OCI-LY3 (cell line): Measurements from ENCODE around the gene ACTMAP.
A peak's percentile ranks its signal among the peaks of the same experiment; 100 is the strongest.
"Not testable (repeated sequence)": the region's sequence is repeated elsewhere in the genome, so short reads cannot be mapped to it uniquely, and the experiment has no call there.

ENCODE experiments used
- H2AFZ ChIP-seq: fragments of 200-600, 300-600 bp; shearing (Covaris generic); 2 replicates; pipeline ENCODE4 v1.6.0; 2014; ENCODE audit warnings: antibody characterized with exemption, low read depth, low read length
- H3K27ac ChIP-seq: fragments of 200-600, 300-600 bp; sonication (generic); 2 replicates; pipeline ENCODE4 v1.5.1; 2014; ENCODE audit warnings: mild to moderate bottlenecking, low read length, moderate library complexity, mixed read lengths
- H3K27me3 ChIP-seq: fragments of 200-600, 300-600 bp; sonication (generic); 2 replicates; pipeline ENCODE4 v1.6.1; 2014; ENCODE audit warnings: low read depth, low read length, mixed read lengths
- H3K36me3 ChIP-seq: fragments of 200-600, 300-600 bp; sonication (generic); replicated peaks from 2 replicates; pipeline ENCODE3; 2014; ENCODE audit warnings: low read depth, low read length, mixed read lengths
- H3K4me1 ChIP-seq: fragments of 300-600, 200-600 bp; sonication (generic); 2 replicates; pipeline ENCODE4 v1.6.1; 2014; ENCODE audit warnings: low read length, mixed read lengths
- H3K4me2 ChIP-seq: fragments of 200-600, 300-600 bp; sonication (generic); 2 replicates; pipeline ENCODE4 v1.6.1; 2014; ENCODE audit warnings: low read length, mixed read lengths
- H3K4me3 ChIP-seq: fragments of 300-600, 200-600 bp; sonication (generic); 2 replicates; pipeline ENCODE4 v1.5.1; 2014; ENCODE audit warnings: antibody characterized with exemption, mild to moderate bottlenecking, low read length, moderate library complexity
- H3K79me2 ChIP-seq: fragments of 300-600, 200-600 bp; shearing (Covaris generic); 2 replicates; pipeline ENCODE4 v1.6.1; 2014; ENCODE audit warnings: mild to moderate bottlenecking, low read length, mixed read lengths
- H3K9ac ChIP-seq: fragments of 300-600, 200-600 bp; shearing (Covaris generic); 2 replicates; pipeline ENCODE4 v1.6.0; 2014; ENCODE audit warnings: mild to moderate bottlenecking, low read length, moderate library complexity
- H3K9me3 ChIP-seq: fragments of 200-600, 300-600 bp; shearing (Covaris generic); 2 replicates; pipeline ENCODE4 v1.6.1; 2014; ENCODE audit warnings: low read length, mixed read lengths; ENCODE audit not compliant: insufficient read depth
- H4K20me1 ChIP-seq: fragments of 200-600, 300-600 bp; sonication (generic); 2 replicates; pipeline ENCODE4 v1.6.1; 2016; ENCODE audit warnings: low read length, mixed read lengths; ENCODE audit not compliant: insufficient read depth
- CTCF ChIP-seq: fragments of 200-600, 300-600 bp; sonication (generic); IDR thresholded peaks from 2 replicates; pipeline ENCODE4 v1.5.1; 2014; ENCODE audit warnings: antibody characterized with exemption, low read length, low read depth
- EZH2phosphoT487 ChIP-seq: fragments of 200-600 bp; shearing (Covaris generic); IDR thresholded peaks from 2 replicates; pipeline ENCODE4 v1.6.1; 2018; ENCODE audit warnings: antibody characterized with exemption, mixed run types, low read depth

Gene ACTMAP

DNA sequence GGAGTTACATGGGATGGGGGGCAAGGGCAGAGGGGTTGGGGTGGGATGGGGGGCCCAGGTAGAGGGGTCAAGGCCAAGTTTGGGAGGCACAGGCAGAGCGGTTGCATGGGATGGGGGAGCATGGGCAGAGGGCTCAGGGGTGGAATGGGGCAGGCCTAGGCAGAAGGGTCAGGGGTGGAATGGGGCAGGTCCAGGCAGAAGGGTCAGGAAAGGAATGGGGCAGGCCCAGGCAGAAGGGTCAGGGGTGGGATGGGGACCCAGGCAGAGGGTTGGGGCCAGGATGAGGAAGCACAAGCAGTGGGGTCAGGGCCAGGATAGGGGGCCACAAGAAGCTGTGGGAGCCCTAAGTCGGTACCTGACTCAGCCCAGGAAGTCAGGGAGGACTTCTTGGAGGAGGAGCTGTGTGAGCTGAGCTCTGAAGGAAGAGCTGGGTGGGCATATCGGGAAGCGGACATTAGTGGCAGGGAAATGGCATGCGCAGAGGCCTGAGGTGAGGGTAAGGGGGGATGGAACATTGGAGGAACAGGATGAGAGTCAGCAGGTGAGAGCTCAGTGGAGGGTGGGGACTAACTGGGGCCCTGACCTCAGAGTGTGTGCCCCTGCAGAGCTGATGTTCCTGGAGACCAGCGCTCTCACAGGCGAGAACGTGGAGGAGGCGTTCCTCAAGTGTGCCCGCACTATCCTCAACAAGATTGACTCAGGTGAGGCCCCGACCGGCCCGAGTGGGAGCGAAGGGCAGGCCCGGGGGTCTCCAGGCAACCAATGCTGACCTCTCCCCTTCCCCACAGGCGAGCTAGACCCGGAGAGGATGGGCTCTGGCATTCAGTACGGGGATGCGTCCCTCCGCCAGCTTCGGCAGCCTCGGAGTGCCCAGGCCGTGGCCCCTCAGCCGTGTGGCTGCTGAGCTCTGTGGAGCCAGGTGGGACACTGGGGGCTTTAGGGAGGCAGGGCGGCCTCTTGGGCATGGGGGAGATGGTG is 36.1 kb upstream of the ACTMAP start:
- H3K27me3 ChIP-seq = no peaks in the 10 kb centered on the region
- peaks cover 3% of the 10 kb centered on the region for H3K36me3 ChIP-seq
- H3K27ac ChIP-seq = no peak overlapping the region
- no peak overlapping the region for H2AFZ ChIP-seq
- H3K4me1 ChIP-seq = peaks cover under 1% of the 10 kb centered on the region; the same call in 1 of the 2 replicates
- no peak overlapping the region for H3K4me3 ChIP-seq
- no peak overlapping the region for H3K4me2 ChIP-seq
- TF ChIP-seq CTCF (no peak), EZH2phosphoT487 (no peak)
- H4K20me1 ChIP-seq = no peaks in the 10 kb centered on the region
- H3K79me2 ChIP-seq = no peaks in the 10 kb centered on the region
- no peak overlapping the region for H3K9ac ChIP-seq
- no peaks in the 10 kb centered on the region for H3K9me3 ChIP-seq

DNA sequence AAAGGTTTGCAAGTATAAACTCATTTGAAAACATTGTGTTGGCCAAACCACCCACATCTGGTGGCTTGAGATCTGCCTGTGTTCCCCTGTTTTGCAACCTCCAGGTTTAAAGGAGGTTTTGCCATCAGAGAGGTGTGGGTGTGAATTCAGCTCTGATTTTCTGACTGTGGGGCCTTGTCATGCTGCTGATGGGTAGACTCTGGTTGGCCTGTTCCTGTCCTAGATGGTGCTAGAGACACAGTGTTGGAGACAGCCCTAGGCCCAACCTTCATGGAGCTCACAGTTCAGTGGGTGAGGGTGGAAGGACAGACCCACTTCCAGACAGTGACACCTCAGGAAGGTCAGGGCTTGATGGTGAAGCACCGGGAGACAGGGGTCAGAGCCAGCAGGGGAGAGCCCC is 35.2 kb upstream of the ACTMAP start:
- TF ChIP-seq CTCF (0 out of 2 replicates have a peak, but pooled peaks have one; percentile 3), EZH2phosphoT487 (no peak)
- H3K4me1 ChIP-seq = peaks cover 2% of the 10 kb centered on the region; the same call in 1 of the 2 replicates
- H2AFZ ChIP-seq = no peak overlapping the region
- no peak overlapping the region for H3K4me3 ChIP-seq
- H3K9me3 ChIP-seq = no peaks in the 10 kb centered on the region
- no peak overlapping the region for H3K4me2 ChIP-seq
- no peaks in the 10 kb centered on the region for H3K27me3 ChIP-seq
- peaks cover 3% of the 10 kb centered on the region for H3K36me3 ChIP-seq
- no peaks in the 10 kb centered on the region for H3K79me2 ChIP-seq
- H3K9ac ChIP-seq = no peak overlapping the region
- no peaks in the 10 kb centered on the region for H4K20me1 ChIP-seq
- no peak overlapping the region for H3K27ac ChIP-seq

- H3K9ac ChIP-seq, H4K20me1 ChIP-seq, H3K9me3 ChIP-seq, H3K27ac ChIP-seq, H3K4me2 ChIP-seq, H3K36me3 ChIP-seq, H3K79me2 ChIP-seq, H3K27me3 ChIP-seq, H2AFZ ChIP-seq, H3K4me3 ChIP-seq, H3K4me1 ChIP-seq: not testable (repeated sequence)
Measured at GRCh38 chr19:40784146-40784545, 33.9 kb upstream of the ACTMAP start.

DNA sequence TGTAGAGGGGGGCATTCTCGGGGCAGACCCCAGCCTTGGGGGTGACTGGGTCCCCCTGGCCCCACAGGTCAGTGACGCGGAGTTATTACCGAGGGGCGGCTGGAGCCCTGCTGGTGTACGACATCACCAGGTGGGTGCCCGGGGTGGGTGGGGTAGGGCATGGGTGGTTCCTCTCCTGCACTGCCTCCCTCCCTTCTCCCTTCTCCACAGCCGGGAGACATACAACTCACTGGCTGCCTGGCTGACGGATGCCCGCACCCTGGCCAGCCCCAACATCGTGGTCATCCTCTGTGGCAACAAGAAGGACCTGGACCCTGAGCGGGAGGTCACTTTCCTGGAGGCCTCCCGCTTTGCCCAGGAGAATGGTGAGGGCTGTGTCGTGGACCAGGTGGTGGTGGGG is 33.4 kb upstream of the ACTMAP start:
- H2AFZ ChIP-seq = no peak overlapping the region
- H3K9ac ChIP-seq = no peak overlapping the region
- no peaks in the 10 kb centered on the region for H3K27me3 ChIP-seq
- H3K9me3 ChIP-seq = no peaks in the 10 kb centered on the region
- no peak overlapping the region for H3K4me2 ChIP-seq
- no peaks in the 10 kb centered on the region for H4K20me1 ChIP-seq
- peaks cover 3% of the 10 kb centered on the region for H3K36me3 ChIP-seq
- no peak overlapping the region for H3K27ac ChIP-seq
- H3K4me1 ChIP-seq = peaks cover 8% of the 10 kb centered on the region
- 0 out of 2 replicates have a peak, but pooled peaks cover 3% of the 10 kb centered on the region for H3K79me2 ChIP-seq
- H3K4me3 ChIP-seq = no peak overlapping the region
- no peak for TF ChIP-seq CTCF
- TF ChIP-seq EZH2phosphoT487 = no peak
